WTC11 (cell line): ENCODE measurements around the gene OAS1.

Experiments
- ESRRA ChIP-seq: sonication (generic); formaldehyde crosslinking; IDR thresholded peaks from 2 replicates; pipeline ENCODE4 v1.8.1; 2022; ENCODE audit warnings: mild to moderate bottlenecking, missing genetic modification reagents, borderline replicate concordance
- IRF1 ChIP-seq: sonication (generic); formaldehyde crosslinking; IDR thresholded peaks from 2 replicates; pipeline ENCODE4 v1.8.0; 2023; ENCODE audit warnings: missing genetic modification reagents
- IRF2 ChIP-seq: sonication (generic); formaldehyde crosslinking; IDR thresholded peaks from 2 replicates; pipeline ENCODE4 v1.8.0; 2022; ENCODE audit warnings: low read depth, missing genetic modification reagents, borderline replicate concordance
- JUN ChIP-seq: sonication (generic); formaldehyde crosslinking; IDR thresholded peaks from 2 replicates; pipeline ENCODE4 v1.8.0; 2023; ENCODE audit warnings: mild to moderate bottlenecking, missing genetic modification reagents
- NR3C1 ChIP-seq: sonication (generic); formaldehyde crosslinking; conservative IDR thresholded peaks from 2 replicates; pipeline ENCODE4 v1.8.1; 2023; ENCODE audit warnings: low read depth, mild to moderate bottlenecking, missing genetic modification reagents
- RELA ChIP-seq: sonication (generic); formaldehyde crosslinking; IDR thresholded peaks from 2 replicates; pipeline ENCODE4 v1.8.1; 2022; ENCODE audit warnings: missing genetic modification reagents, mild to moderate bottlenecking, borderline replicate concordance
- SMAD4 ChIP-seq: sonication (generic); formaldehyde crosslinking; IDR thresholded peaks from 2 replicates; pipeline ENCODE4 v1.8.0; 2022; ENCODE audit warnings: mild to moderate bottlenecking, missing genetic modification reagents
- SP1 ChIP-seq: sonication (generic); formaldehyde crosslinking; conservative IDR thresholded peaks from 2 replicates; pipeline ENCODE4 v1.8.1; 2022; ENCODE audit warnings: missing genetic modification reagents
- TCF7 ChIP-seq: sonication (generic); formaldehyde crosslinking; IDR thresholded peaks from 2 replicates; pipeline ENCODE4 v1.8.0; 2022; ENCODE audit warnings: mild to moderate bottlenecking, low read depth, missing genetic modification reagents, moderate library complexity
- TP53 ChIP-seq: sonication (generic); formaldehyde crosslinking; IDR thresholded peaks from 2 replicates; pipeline ENCODE4 v1.8.1; 2023; ENCODE audit warnings: mild to moderate bottlenecking, missing genetic modification reagents
- ZBTB43 ChIP-seq: sonication (generic); formaldehyde crosslinking; IDR thresholded peaks from 2 replicates; pipeline ENCODE4 v1.8.1; 2023; ENCODE audit warnings: mild to moderate bottlenecking, missing genetic modification reagents
- ZNF263 ChIP-seq: sonication (generic); formaldehyde crosslinking; IDR thresholded peaks from 2 replicates; pipeline ENCODE4 v1.8.1; 2022; ENCODE audit warnings: low read depth, mild to moderate bottlenecking, moderate library complexity, missing genetic modification reagents
- TF ChIP-seq, protein P1 (sequence below): sonication (generic); formaldehyde crosslinking; IDR thresholded peaks from 2 replicates; pipeline ENCODE4 v1.8.0; 2022; ENCODE audit warnings: mild to moderate bottlenecking, missing genetic modification reagents
- TF ChIP-seq, protein P2 (sequence below): fragments of 200-600 bp; IDR thresholded peaks from 2 replicates; pipeline ENCODE4 v1.8.0; 2022; ENCODE audit warnings: antibody characterized with exemption

GRCh38 chr12:112947314-112947713 is 40.6 kb downstream of the OAS1 start:
- TF ChIP-seq ZBTB43 (no peak), SMAD4 (CRISPR knock-in tag) (no peak), TP53 (CRISPR knock-in tag) (no peak), ESRRA (CRISPR knock-in tag) (no peak), RELA (no peak), NR3C1 (CRISPR knock-in tag) (no peak), TCF7 (CRISPR knock-in tag) (no peak), SP1 (CRISPR knock-in tag) (no peak), IRF1 (CRISPR knock-in tag) (no peak), ZNF263 (CRISPR knock-in tag) (no peak), JUN (CRISPR knock-in tag) (no peak), IRF2 (CRISPR knock-in tag) (no peak)
- TF ChIP-seq, protein P1, sequence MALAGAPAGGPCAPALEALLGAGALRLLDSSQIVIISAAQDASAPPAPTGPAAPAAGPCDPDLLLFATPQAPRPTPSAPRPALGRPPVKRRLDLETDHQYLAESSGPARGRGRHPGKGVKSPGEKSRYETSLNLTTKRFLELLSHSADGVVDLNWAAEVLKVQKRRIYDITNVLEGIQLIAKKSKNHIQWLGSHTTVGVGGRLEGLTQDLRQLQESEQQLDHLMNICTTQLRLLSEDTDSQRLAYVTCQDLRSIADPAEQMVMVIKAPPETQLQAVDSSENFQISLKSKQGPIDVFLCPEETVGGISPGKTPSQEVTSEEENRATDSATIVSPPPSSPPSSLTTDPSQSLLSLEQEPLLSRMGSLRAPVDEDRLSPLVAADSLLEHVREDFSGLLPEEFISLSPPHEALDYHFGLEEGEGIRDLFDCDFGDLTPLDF (CRISPR knock-in tag): no peak
- TF ChIP-seq, protein P2, sequence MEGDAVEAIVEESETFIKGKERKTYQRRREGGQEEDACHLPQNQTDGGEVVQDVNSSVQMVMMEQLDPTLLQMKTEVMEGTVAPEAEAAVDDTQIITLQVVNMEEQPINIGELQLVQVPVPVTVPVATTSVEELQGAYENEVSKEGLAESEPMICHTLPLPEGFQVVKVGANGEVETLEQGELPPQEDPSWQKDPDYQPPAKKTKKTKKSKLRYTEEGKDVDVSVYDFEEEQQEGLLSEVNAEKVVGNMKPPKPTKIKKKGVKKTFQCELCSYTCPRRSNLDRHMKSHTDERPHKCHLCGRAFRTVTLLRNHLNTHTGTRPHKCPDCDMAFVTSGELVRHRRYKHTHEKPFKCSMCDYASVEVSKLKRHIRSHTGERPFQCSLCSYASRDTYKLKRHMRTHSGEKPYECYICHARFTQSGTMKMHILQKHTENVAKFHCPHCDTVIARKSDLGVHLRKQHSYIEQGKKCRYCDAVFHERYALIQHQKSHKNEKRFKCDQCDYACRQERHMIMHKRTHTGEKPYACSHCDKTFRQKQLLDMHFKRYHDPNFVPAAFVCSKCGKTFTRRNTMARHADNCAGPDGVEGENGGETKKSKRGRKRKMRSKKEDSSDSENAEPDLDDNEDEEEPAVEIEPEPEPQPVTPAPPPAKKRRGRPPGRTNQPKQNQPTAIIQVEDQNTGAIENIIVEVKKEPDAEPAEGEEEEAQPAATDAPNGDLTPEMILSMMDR: no peak
